ENCODE measurements around the gene BRD3. TPM values are rescaled to one million over a fixed set of nuclear protein-coding genes. Genes with fewer than 3 reads are reported as not detected.

The BRD3 gene
- total RNA-seq, 1 donor from 2014 or later: 35.5 TPM

GRCh38 chr9:134058716-134059115 is 9.1 kb downstream of the BRD3 start:
- DNase-seq (no peak), ATAC-seq (no peak)
- peaks cover 88% of the 10 kb centered on the region for H3K4me1 ChIP-seq
- H3K27me3 ChIP-seq (ENCODE audit: low read depth): no peaks in the 10 kb centered on the region
- no peak overlapping the region for H3K27ac ChIP-seq
- no peak for TF ChIP-seq CTCF (IDR thresholded peaks at IDR 0.05)
- H3K36me3 ChIP-seq: no peaks in the 10 kb centered on the region
- intact Hi-C loops (cut with DNase I): no loop called here
- no peak overlapping the region for H3K4me3 ChIP-seq
- H3K9me3 ChIP-seq: no peaks in the 10 kb centered on the region

GRCh38 chr9:134057751-134058701 is 9.8 kb downstream of the BRD3 start:
- peaks cover 82% of the 10 kb centered on the region for H3K4me1 ChIP-seq
- no peak overlapping the region for H3K4me3 ChIP-seq
- no peak overlapping the region for H3K27ac ChIP-seq
- H3K27me3 ChIP-seq (ENCODE audit: low read depth): no peaks in the 10 kb centered on the region
- no peaks in the 10 kb centered on the region for H3K9me3 ChIP-seq
- no peak for TF ChIP-seq CTCF (IDR thresholded peaks at IDR 0.05)
- H3K36me3 ChIP-seq: peaks cover 7% of the 10 kb centered on the region
- DNase-seq (peak; percentile 43), ATAC-seq (no peak)
- intact Hi-C loops (cut with DNase I): no loop called here

GRCh38 chr9:134057307-134057657 is 10.5 kb downstream of the BRD3 start:
- peaks cover 14% of the 10 kb centered on the region for H3K36me3 ChIP-seq
- no peaks in the 10 kb centered on the region for H3K27me3 ChIP-seq (ENCODE audit: low read depth)
- no peak overlapping the region for H3K27ac ChIP-seq
- H3K9me3 ChIP-seq: no peaks in the 10 kb centered on the region
- H3K4me1 ChIP-seq: peaks cover 74% of the 10 kb centered on the region
- intact Hi-C loops (cut with DNase I): no loop called here
- H3K4me3 ChIP-seq: no peak overlapping the region
- ATAC-seq (no peak), DNase-seq (no peak)
- no peak for TF ChIP-seq CTCF (IDR thresholded peaks at IDR 0.05)

GRCh38 chr9:134056483-134057306 is 11.1 kb downstream of the BRD3 start:
- H3K27ac ChIP-seq: peak overlapping the region; percentile 73
- TF ChIP-seq CTCF (IDR thresholded peaks at IDR 0.05): no peak
- H3K4me3 ChIP-seq: no peak overlapping the region
- no peaks in the 10 kb centered on the region for H3K9me3 ChIP-seq
- H3K27me3 ChIP-seq (ENCODE audit: low read depth): no peaks in the 10 kb centered on the region
- DNase-seq: peak; percentile 53
- intact Hi-C loops (cut with DNase I): no loop called here
- peaks cover 20% of the 10 kb centered on the region for H3K36me3 ChIP-seq
- peaks cover 68% of the 10 kb centered on the region for H3K4me1 ChIP-seq
- peak in 1 of 2 donors; percentile 30 for ATAC-seq

GRCh38 chr9:134055981-134056461 is 11.8 kb downstream of the BRD3 start:
- no peak for TF ChIP-seq CTCF (IDR thresholded peaks at IDR 0.05)
- DNase-seq (peak; percentile 90), ATAC-seq (peak; percentile 91 to 92)
- Histone ChIP-seq H3K4me1 (peaks cover 62% of the 10 kb centered on the region), H3K27me3 (ENCODE audit: low read depth) (no peaks in the 10 kb centered on the region), H3K4me3 (no peak overlapping the region), H3K9me3 (no peaks in the 10 kb centered on the region), H3K27ac (peak overlapping the region; percentile 73), H3K36me3 (peaks cover 27% of the 10 kb centered on the region)
- intact Hi-C loops (cut with DNase I): no loop called here
